Measurements from ENCODE around the gene BCAM.
"Not testable (repeated sequence)": the region's sequence is repeated elsewhere in the genome, so short reads cannot be mapped to it uniquely, and the experiment has no call there.

The BCAM gene

DNA sequence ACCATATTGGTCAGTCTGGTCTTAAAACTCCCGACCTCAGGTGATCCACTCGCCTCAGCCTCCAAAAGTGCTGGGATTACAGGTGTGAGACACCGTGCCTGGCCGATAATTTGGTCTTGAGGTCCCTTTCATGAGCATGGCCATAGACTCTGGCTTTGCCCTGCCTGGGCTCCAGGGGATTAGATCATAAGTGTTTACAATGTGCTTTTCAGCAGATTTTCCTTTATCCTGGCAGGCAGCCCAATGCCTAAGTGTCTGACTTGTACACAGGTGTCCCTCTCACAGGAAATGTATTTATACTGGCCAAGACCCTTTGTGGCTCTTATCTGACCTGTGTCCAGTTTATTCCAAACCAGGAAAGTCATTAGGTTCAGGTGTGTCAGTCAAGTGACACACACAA, 15.9 kb downstream of the BCAM start:
- TF ChIP-seq, protein P1, sequence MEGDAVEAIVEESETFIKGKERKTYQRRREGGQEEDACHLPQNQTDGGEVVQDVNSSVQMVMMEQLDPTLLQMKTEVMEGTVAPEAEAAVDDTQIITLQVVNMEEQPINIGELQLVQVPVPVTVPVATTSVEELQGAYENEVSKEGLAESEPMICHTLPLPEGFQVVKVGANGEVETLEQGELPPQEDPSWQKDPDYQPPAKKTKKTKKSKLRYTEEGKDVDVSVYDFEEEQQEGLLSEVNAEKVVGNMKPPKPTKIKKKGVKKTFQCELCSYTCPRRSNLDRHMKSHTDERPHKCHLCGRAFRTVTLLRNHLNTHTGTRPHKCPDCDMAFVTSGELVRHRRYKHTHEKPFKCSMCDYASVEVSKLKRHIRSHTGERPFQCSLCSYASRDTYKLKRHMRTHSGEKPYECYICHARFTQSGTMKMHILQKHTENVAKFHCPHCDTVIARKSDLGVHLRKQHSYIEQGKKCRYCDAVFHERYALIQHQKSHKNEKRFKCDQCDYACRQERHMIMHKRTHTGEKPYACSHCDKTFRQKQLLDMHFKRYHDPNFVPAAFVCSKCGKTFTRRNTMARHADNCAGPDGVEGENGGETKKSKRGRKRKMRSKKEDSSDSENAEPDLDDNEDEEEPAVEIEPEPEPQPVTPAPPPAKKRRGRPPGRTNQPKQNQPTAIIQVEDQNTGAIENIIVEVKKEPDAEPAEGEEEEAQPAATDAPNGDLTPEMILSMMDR (IDR thresholded peaks at IDR 0.05; ENCODE audit: low read depth, low read length), result no peak

DNA sequence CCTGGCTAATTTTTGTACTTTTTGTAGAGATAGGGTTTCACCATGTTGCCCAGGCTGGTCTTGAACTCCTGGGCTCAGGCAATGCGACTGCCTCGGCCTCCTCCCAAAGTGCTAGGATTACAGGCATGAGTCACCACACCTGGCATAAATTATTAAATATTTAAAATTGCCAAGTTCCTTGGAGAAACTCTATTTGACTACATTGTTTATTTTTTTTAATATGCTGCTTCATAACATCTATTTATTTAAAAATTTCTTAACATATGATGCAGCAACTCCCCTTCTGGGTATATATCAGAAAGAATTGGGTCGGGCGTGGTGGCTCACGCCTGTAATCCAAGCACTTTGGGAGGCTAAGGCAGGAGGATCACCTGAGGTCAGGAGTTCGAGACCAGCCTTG, 24.0 kb downstream of the BCAM start:
- H3K4me3 ChIP-seq (ENCODE audit: low read depth, low read length), result not testable (repeated sequence)

More for the DNA sequence above, 15.9 kb downstream of the BCAM start:
- H3K4me3 ChIP-seq (ENCODE audit: low read depth, low read length), result no peak overlapping the region

DNA sequence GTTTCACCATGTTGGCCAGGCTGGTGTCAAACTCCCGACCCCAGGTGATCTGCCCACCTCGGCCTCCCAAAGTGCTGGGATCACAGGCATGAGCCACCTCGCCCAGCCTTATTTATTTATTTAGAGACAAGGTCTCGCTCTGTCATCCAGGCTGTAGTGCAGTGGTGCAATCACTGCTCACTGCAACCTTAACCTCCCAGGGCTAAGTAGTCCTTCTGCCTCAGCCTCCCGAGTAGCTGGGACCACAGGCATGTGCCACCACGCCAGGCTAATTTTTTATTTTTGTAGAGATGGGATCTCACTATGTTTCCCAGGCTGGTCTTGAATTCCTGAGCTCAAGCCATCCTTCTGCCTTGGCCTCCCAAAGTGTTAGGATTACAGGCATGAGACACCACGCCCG, 25.5 kb downstream of the BCAM start:
- not testable (repeated sequence) for H3K4me3 ChIP-seq (ENCODE audit: low read depth, low read length)

DNA sequence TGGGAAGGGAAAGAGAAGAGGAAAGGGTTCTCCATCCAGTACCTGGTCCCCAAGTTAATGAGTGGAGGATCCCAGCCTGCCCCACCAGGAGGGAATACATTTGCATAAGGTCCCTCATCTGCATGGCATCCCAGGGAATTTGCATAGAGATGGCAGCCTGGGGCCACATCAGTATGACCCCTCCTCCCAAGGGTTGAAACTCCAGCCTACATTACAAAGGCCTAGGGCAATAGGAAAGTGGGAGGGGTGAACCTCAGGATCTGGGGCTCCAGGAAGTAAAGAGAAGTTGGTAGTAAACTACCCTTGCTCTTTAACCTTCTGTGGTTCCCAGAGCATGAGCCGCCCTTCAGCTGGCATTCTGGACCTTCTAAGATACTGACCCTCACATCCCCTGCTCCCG, 30.4 kb downstream of the BCAM start:
- H3K4me3 ChIP-seq (ENCODE audit: low read depth, low read length), result no peak overlapping the region
- TF ChIP-seq, protein P1 (IDR thresholded peaks at IDR 0.05; ENCODE audit: low read depth, low read length), result no peak

DNA sequence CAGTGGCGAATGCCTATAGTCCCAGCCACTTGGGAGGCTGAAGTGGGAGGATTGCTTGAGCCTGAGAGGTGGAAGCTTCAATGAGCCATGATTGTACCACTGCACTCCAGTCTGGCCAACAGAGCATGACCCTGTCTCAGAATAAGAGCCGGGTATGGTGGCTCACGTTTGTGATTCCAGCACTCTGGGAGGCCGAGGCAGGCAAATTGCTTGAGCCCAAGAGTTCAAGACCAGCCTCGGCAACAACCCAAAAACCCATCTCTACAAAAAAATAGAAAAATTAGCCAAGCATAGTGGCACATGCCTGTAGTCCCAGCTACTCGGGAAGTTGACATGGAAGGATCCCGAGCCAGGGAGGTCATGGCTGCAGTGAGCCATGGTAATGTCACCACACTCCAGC, 31.9 kb downstream of the BCAM start:
- TF ChIP-seq, protein P1 (IDR thresholded peaks at IDR 0.05; ENCODE audit: low read depth, low read length), result no peak
- no peak overlapping the region for H3K4me3 ChIP-seq (ENCODE audit: low read depth, low read length)

DNA sequence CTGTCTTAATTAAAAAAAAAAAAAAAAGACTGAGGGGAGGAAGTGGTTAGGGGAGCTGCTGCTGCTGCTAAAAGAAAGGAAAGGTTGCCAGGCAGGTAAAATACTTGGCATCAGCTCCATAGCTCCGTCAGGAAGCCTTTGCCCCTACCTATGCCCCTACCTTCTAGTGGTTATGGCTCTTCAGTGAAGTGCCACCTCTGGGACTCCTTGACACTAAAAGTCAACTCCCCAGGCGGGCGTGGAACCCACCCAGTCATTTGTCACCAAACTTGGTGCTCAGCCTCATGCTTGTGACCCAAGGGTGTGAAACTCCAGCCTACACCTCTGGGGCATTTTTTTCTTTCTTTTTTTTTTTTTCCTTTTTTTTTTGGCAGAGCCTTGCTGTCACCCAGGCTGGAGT, 32.3 kb downstream of the BCAM start:
- no peak overlapping the region for H3K4me3 ChIP-seq (ENCODE audit: low read depth, low read length)
- TF ChIP-seq, protein P1 (IDR thresholded peaks at IDR 0.05; ENCODE audit: low read depth, low read length), result no peak

DNA sequence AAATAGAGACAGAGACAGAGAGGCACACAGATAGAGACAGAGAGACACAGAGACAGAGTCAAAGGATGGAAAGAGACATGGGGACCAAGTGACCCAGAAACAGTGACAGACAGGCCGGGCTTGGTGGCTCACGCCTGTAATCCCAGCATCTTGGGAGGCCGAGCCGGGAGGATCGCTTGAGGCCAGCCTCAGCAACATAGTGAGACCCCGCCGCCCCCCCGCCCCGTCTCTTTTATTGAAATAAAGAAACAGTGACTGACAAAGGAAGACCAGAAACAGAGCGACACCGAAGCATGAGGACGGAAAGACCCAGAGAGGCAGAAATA, 36.3 kb downstream of the BCAM start:
- peak overlapping the region; percentile 58 for H3K4me3 ChIP-seq (ENCODE audit: low read depth, low read length)
- TF ChIP-seq, protein P1 (IDR thresholded peaks at IDR 0.05; ENCODE audit: low read depth, low read length), result no peak

DNA sequence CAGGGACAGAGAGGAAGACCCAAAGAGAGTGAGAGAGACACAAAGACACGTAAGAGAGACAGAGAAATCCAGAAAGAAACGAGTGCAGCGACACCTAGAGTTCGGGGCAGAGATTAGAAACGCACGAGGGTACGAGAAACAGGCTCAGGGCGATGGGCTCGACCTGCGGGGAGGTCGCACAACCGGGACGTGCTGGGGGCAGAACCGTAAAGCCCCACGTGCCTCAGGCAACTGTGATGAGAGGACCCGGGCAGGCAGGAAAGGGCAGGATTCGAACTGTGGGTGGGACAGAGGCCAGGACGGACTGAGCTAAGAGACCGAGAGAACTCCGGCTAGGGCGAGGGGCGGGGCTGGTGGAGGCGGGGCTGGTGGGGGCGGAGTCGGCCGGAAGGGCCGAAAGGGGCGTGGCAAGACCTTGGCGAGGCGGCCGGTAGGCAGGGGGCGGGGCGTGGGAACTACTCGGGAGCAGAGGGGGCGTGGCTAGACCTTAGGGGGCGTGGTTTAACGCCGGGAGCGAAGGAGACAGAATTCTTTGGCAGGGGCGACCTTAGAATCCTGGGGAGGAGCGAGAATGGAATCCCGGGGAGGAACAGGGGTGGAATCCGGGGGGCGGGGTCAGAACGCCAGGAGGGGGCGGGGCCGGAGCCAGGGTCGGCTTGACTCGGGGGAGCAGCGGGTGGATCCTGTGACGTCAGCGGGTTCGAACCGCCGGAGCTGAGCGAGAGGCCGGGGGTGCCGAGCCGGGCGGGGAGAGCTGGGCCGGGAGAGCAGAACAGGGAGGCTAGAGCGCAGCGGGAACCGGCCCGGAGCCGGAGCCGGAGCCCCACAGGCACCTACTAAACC, 36.9 kb downstream of the BCAM start, which contains the start of gene NECTIN2:
Gene NECTIN2 (plus strand): TSS at position 686 of the 843 bp plus-strand sequence. CDS start 229 bp downstream, outside the sequence.
- TF ChIP-seq, protein P1 (IDR thresholded peaks at IDR 0.05; ENCODE audit: low read depth, low read length), result peak; percentile 80
- peak within 1 kb of the TSS; percentile 98 for H3K4me3 ChIP-seq (ENCODE audit: low read depth, low read length)

All from WI38 (cell line).